Loucy (cell line): ENCODE measurements around the gene ZNF142.

ENCODE experiments used
- EZH2phosphoT487 ChIP-seq: fragments of 200-600 bp; IDR thresholded peaks from 2 replicates; pipeline ENCODE4 v1.6.1; 2018; ENCODE audit warnings: antibody characterized with exemption, mild to moderate bottlenecking, moderate library complexity, borderline replicate concordance
- TF ChIP-seq, protein P1 (sequence below): fragments of 200-600 bp; sonication (generic); conservative IDR thresholded peaks from 2 replicates; pipeline ENCODE4 v1.5.1; 2014; ENCODE audit warnings: mild to moderate bottlenecking, antibody characterized with exemption, low read length

GRCh38 chr2:218645126-218645525, 14.3 kb downstream of the ZNF142 start:
- TF ChIP-seq, protein P1, sequence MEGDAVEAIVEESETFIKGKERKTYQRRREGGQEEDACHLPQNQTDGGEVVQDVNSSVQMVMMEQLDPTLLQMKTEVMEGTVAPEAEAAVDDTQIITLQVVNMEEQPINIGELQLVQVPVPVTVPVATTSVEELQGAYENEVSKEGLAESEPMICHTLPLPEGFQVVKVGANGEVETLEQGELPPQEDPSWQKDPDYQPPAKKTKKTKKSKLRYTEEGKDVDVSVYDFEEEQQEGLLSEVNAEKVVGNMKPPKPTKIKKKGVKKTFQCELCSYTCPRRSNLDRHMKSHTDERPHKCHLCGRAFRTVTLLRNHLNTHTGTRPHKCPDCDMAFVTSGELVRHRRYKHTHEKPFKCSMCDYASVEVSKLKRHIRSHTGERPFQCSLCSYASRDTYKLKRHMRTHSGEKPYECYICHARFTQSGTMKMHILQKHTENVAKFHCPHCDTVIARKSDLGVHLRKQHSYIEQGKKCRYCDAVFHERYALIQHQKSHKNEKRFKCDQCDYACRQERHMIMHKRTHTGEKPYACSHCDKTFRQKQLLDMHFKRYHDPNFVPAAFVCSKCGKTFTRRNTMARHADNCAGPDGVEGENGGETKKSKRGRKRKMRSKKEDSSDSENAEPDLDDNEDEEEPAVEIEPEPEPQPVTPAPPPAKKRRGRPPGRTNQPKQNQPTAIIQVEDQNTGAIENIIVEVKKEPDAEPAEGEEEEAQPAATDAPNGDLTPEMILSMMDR, result no peak
- no peak for TF ChIP-seq EZH2phosphoT487
